ENCODE measurements around the gene ANKRD36.
"Not testable (repeated sequence)": the region's sequence is repeated elsewhere in the genome, so short reads cannot be mapped to it uniquely, and the experiment has no call there.

Gene ANKRD36

GRCh38 chr2:97276232-97276798 lies 163.4 kb downstream of the ANKRD36 start:
- DNase-seq (ENCODE audit: low read depth in 1 of 2, low spot score in 1 of 2): not testable (repeated sequence)

GRCh38 chr2:97285187-97285586 lies 172.2 kb downstream of the ANKRD36 start:
- DNase-seq (ENCODE audit: low read depth in 1 of 2, low spot score in 1 of 2): not testable (repeated sequence)

DNA sequence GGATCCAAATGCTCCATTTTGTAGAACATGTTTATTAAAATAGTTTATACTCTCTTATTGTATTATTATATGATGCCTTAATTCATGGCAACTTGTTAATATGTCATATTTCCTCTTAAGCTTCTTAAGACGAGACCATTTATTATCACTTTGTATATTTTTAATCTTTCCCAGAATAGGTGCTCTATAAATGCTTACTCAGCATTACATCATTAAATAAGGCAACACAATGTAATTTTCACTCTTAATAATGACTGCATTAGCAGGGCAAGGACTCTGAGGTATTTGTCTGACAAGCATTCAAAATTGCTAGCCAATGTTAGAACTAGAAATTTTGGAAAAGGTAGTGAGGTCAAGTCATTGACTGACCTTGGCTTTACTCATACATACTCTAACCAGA lies 180.7 kb downstream of the ANKRD36 start:
- not testable (repeated sequence) for DNase-seq (ENCODE audit: low read depth in 1 of 2, low spot score in 1 of 2)

Data from stimulated activated CD4-positive, alpha-beta T cell treated with anti-CD3 and anti-CD28 coated beads, Interleukin-15, amount 100 ng/mL, for 1 hour (primary cell).